ENCODE measurements around the gene PALM.

DNA sequence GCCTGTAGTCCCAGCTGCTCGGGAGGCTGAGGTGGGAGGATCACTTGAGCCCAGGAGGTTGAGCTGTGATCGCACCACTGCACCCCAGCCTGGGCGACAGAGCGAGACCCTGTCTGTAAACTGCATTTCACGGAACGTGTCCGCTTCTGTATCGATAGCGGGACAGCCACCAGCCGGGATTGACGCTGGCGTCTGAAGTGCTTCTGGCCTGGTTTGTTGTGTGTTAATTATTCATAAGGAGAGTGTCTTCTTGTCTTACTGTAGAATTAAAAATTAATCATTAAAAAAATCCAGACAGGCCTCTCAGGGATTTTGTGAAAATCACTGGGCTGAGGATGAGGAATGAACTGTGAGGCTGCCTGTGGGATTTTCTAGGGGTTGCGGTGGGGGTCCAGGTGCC, 26.0 kb downstream of the PALM start:
- TF ChIP-seq, protein P1, sequence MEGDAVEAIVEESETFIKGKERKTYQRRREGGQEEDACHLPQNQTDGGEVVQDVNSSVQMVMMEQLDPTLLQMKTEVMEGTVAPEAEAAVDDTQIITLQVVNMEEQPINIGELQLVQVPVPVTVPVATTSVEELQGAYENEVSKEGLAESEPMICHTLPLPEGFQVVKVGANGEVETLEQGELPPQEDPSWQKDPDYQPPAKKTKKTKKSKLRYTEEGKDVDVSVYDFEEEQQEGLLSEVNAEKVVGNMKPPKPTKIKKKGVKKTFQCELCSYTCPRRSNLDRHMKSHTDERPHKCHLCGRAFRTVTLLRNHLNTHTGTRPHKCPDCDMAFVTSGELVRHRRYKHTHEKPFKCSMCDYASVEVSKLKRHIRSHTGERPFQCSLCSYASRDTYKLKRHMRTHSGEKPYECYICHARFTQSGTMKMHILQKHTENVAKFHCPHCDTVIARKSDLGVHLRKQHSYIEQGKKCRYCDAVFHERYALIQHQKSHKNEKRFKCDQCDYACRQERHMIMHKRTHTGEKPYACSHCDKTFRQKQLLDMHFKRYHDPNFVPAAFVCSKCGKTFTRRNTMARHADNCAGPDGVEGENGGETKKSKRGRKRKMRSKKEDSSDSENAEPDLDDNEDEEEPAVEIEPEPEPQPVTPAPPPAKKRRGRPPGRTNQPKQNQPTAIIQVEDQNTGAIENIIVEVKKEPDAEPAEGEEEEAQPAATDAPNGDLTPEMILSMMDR (IDR thresholded peaks at IDR 0.05), result no peak
- TF ChIP-seq EP300 (IDR thresholded peaks at IDR 0.05) (no peak), POLR2A (IDR thresholded peaks at IDR 0.05) (no peak)

Measured in suprapubic skin (tissue), 3 donors.